Kasumi-1 (cell line): Measurements from ENCODE around the gene DDX39B.

Experiments
- DNase-seq, 2 experiments: peaks; one replicate each; lab custom pipeline; 2025; lab: John Stamatoyannopoulos, UW

DDX39B gene

GRCh38 chr6:31575952-31576685 lies 34.3 kb upstream of the DDX39B start:
- no peak for DNase-seq

- peak; percentile 59 to 63 for DNase-seq
Measured at GRCh38 chr6:31575335-31575901, 33.6 kb upstream of the DDX39B start, which contains the start of gene TNF. TSS of gene TNF (plus strand) at chr6:31575565. CDS start at chr6:31575742, 177 bp downstream.

DNA sequence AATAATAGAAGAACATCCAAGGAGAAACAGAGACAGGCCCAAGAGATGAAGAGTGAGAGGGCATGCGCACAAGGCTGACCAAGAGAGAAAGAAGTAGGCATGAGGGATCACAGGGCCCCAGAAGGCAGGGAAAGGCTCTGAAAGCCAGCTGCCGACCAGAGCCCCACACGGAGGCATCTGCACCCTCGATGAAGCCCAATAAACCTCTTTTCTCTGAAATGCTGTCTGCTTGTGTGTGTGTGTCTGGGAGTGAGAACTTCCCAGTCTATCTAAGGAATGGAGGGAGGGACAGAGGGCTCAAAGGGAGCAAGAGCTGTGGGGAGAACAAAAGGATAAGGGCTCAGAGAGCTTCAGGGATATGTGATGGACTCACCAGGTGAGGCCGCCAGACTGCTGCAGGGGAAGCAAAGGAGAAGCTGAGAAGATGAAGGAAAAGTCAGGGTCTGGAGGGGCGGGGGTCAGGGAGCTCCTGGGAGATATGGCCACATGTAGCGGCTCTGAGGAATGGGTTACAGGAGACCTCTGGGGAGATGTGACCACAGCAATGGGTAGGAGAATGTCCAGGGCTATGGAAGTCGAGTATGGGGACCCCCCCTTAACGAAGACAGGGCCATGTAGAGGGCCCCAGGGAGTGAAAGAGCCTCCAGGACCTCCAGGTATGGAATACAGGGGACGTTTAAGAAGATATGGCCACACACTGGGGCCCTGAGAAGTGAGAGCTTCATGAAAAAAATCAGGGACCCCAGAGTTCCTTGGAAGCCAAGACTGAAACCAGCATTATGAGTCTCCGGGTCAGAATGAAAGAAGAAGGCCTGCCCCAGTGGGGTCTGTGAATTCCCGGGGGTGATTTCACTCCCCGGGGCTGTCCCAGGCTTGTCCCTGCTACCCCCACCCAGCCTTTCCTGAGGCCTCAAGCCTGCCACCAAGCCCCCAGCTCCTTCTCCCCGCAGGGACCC lies 32.6 kb upstream of the DDX39B start:
- no peak for DNase-seq

GRCh38 chr6:31573239-31574105 lies 31.7 kb upstream of the DDX39B start:
- DNase-seq: no peak

DNA sequence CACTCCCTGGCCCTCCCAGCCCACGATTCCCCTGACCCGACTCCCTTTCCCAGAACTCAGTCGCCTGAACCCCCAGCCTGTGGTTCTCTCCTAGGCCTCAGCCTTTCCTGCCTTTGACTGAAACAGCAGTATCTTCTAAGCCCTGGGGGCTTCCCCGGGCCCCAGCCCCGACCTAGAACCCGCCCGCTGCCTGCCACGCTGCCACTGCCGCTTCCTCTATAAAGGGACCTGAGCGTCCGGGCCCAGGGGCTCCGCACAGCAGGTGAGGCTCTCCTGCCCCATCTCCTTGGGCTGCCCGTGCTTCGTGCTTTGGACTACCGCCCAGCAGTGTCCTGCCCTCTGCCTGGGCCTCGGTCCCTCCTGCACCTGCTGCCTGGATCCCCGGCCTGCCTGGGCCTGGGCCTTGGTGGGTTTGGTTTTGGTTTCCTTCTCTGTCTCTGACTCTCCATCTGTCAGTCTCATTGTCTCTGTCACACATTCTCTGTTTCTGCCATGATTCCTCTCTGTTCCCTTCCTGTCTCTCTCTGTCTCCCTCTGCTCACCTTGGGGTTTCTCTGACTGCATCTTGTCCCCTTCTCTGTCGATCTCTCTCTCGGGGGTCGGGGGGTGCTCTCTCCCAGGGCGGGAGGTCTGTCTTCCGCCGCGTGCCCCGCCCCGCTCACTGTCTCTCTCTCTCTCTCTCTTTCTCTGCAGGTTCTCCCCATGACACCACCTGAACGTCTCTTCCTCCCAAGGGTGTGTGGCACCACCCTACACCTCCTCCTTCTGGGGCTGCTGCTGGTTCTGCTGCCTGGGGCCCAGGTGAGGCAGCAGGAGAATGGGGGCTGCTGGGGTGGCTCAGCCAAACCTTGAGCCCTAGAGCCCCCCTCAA lies 30.5 kb upstream of the DDX39B start, which contains the start of gene LTA:
Gene LTA, plus strand, starts transcription at position 249 of the 871 bp plus-strand sequence. Its CDS starts 454 bp downstream, at position 703.
- no peak for DNase-seq

DNA sequence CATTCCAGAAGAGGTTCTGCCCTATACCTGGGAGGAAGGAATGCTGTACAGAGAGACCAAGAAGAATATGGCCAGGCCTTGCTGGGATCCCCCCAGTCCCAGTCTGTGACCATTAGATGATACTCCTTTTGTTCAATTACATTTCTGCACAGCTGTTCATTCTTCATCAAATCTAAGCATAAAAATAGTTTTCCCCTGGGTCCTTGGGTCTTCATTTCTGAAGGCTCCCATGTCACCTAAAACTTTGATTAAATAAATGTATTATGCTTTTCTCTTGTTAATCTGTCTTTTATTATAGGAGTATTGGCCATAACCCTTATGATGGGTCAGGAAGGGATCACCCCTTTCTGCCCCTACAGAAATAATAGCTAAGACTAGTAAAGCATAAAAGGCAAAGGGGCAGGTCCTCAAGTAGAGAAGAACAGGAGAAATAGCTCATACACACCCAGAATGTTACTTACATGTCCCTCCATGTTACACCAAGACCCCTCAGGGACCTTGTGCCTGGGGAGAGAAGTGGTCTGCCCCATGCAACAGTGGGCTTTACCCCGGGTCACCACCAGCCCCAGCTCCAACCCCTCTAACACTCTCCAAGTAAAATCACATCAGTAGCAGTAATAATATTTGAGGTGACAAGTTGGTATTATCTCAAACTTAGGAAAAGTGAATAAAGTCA lies 28.2 kb upstream of the DDX39B start:
- no peak for DNase-seq

- no peak for DNase-seq
Measured at GRCh38 chr6:31568537-31568961, 26.7 kb upstream of the DDX39B start.

- DNase-seq: no peak
Measured at GRCh38 chr6:31567531-31568370, 25.9 kb upstream of the DDX39B start.

DNA sequence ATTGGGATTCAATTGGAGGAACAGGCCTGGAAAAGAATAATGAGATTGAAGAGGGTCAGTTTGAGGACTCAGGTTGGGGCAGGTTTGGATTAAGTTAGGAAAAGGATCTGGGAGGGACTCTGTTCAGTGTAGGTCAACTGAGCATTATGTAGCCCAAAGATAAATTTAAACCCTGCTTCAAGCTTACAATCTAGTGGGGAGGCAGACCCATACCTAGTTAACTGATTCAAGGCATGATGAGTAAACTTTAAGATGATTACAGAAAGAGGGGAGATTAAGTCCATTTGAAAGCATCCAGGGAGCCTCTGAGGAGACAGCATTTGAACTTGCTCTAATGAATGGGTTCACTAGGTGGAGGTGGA lies 18.9 kb upstream of the DDX39B start:
- peak; percentile 54 to 65 for DNase-seq

DNA sequence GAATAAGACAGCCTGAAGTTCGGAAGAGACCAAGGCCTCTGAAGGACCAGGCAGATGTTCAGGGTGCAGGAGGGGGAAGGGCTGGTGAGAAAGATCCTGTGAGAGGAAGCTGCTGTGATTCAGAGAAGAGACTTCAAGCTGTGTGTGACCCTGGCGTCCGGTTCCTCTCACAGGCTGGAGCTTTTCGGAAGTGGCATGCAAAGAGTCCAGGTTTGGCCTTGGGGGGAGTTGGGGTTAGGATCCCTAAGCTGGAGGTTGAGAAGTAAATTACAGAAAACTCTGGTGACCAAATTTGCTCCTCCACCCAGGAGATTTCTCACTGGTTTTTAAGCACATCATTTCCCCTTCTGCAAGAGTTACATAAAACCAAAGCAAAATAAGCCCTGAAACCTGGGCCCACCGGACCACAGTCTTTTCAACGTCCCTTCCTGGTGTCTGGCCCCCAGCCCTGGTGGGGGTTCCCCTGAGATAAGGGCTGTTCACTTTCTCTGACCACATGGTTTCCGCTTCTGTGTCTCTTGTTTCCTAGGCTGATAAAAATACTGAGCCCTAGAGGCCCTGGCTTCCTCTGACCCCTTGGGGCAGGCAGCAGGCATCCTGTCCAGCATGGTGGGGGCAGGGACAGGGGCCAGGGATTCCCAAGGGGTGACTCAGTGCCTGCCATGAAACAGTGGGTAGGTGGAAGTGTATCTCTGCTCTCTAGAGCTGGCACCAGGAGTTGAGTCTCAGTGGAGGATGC lies 18.3 kb upstream of the DDX39B start:
- DNase-seq: peak; percentile 98

- no peak for DNase-seq
Measured at GRCh38 chr6:31559606-31559957, 17.8 kb upstream of the DDX39B start.

DNA sequence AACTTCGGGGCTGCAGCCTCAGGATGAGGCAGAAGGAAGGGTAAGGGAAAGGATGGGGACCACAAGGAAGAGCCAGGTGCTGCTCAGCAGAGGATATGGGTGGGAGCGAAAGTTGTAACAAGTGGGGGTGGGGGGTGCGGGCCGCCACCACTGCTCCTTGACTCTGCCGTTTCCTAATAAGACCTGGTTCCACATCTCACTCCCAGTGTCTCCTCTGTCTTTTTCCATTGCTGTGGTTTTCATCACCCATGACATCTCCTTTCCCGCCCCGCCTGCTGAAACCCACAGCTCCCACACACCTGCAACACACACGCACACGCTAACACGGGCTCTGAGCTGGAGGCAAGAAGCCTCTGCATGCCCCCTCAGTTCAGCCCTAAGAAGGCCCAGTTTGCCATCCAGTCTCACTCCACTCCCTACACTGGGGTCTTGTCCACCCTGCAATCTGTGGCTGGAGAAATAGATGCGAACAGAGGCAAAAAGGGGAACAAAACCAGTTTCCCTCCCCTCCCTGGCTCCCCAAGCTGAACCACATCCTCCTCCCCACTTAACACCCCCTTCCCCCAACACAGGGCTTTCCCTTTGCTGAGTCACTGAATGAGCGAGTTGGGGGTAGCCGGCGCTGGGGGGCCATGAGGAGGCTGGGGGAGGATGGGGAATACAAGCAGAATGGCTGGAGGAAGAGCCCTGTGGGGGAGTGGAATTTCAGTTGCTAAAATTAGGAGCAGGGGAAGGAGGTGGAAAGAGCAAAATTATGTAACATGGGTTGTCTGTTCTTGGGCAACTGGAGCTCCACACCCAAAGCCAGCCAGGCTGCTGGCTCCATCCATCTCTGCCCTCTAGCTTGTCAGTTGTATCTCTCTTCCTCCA lies 17.1 kb upstream of the DDX39B start:
- peak; percentile 99 for DNase-seq

GRCh38 chr6:31558318-31558625 lies 16.5 kb upstream of the DDX39B start:
- no peak for DNase-seq

- DNase-seq: no peak
Measured at GRCh38 chr6:31557443-31558317, 15.9 kb upstream of the DDX39B start.

DNA sequence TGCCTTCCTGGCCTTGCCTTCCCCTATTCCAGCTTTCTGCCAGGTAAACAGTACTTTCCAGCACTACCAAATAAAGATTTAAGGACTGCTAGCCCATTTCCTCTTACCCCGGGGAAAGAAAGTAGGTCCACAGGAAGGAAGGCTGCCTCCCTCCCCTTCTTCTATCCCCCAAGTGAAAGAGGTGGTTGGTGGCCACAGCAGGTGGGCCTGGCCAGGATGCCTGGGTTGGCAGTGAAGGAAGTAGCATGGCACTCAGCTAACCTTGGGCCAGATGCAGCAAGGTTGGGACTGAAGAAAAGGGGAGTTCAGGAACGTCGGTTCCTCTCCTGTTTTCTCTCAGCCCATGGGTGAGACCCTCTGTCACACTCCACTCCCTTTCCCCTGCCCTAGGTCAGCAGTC lies 14.5 kb upstream of the DDX39B start:
- no peak for DNase-seq

GRCh38 chr6:31551371-31551770 lies 9.6 kb upstream of the DDX39B start:
- DNase-seq: peak; percentile 89 to 93

DNA sequence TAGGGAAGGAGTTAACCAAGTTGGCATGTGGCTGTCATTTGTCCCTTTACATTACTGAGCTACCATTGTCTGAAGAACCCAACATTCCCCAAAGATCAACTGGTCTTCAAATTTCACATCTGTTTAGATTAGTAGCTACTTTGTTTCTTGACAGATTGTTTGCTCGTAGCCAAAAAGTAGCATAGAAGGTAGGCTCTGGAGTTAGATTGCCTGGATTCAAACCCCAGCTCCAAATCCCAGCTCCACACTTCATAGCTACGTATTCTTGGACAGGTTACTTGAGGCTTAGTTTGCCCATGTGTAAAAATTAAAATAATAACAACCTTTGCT lies 6.7 kb upstream of the DDX39B start:
- no peak for DNase-seq
